NCI-H2196 treated with DMSO at 0.1 percent for 48 hours (cell line): Measurements from ENCODE around the gene ZNF106.

ENCODE experiments used
- DNase-seq: peaks from one replicate; lab custom pipeline; 2025; ENCODE audit not compliant: unreplicated experiment; lab: John Stamatoyannopoulos, UW

Gene ZNF106

DNA sequence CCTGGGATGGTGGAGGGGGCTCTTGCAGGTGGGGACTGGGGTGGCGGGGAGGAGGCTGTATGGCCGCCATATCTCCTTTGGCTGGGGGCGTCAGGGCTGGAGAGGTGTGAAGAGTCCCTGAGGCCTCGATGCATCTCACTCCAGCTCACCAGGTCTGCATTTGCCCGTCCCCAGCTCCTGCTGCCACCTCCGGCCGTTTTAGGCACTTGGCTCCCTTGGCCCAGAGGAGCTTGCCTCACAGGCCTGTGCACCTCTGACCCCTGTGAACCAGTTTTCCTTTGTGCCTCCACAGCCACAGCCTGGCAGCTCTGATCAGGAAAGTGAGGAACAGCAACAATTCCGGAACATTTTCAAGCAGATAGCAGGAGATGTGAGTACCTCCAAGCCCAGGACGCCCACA, 81.9 kb downstream of the ZNF106 start:
- DNase-seq: no peak

DNA sequence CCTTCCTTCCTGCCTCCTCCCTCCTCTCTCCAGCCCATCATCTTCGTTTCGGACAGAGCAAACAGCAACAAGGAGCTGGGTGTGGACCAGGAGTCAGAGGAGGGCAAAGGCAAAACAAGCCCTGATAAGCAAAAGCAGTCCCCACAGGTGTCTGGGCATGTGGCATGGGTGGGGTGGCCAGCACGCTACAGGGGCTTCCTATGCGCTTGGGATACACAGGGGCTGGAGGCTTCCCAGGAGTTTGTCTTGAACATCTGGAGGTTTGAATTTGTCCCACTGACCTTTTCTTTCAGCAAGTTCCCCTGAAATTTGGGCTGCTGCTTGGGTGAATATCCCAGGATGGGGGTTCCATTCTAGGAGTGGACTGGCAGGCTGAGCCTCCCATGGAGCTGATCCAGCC, 82.8 kb downstream of the ZNF106 start:
- DNase-seq: no peak

DNA sequence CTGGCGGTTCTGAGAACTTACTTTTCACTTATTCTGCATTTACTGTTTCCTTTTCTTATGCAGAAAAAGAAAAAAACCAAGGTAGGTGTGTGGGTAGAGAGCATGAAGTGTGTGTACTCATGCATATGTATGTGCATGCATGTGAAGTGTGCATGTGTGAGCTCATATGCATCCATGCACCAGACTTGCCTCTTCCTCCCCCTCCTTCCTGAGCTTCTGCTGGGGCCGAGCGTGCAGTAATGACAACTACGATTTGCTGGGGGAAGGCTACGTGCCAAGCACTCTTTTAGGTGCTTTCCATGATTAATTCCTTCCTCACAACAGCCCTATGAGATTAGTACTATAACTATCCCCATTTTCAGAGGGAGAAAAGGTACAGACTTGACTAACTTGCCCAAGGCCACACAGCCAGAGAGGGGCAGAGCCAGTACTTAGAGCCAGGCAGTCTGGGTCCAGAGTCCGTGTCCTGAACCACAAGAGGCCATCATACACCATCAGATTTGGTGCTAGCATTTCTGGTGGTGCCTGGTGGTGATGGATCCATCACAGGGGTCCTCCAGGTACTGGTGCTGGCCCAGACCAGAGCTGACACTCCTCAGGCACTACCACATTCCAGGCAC, 85.0 kb downstream of the ZNF106 start:
- DNase-seq: no peak

DNA sequence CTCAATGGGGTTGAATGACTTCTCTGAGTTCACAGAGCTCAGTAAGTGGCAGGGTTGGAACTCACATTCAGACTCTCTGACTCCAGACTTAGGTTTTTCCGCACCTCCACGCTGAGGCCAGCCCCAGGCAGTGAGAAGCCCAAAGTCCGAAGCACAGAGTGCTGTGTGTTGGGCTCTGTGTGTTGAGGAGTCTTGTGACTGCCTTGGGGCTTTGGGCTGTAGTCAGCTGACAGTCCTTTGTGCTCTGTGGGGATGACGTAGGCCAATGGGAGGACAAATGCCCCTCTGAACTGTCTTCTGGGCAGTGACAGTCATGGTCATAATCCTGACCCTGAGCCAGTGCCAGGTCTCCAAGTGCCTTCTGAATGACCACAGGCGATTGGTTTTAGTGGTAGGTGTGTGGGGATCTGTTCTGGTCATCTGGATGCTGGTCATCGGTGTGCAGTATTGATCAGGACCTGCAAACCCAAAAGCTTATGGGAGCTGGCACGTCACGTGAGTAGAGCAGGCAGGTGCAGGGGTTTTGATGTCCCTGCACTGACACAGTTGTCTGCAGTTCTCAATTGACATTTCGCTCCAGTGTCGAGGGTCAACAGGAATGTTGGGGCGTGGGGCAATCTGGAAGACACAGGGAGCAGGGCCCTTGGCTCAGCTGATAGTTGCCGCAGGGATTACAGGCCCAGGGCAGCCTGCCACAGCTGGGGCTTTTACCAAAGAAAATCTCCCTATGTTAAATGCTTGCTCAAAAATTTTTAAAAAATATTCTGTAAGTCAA, 86.3 kb downstream of the ZNF106 start:
- DNase-seq: no peak

DNA sequence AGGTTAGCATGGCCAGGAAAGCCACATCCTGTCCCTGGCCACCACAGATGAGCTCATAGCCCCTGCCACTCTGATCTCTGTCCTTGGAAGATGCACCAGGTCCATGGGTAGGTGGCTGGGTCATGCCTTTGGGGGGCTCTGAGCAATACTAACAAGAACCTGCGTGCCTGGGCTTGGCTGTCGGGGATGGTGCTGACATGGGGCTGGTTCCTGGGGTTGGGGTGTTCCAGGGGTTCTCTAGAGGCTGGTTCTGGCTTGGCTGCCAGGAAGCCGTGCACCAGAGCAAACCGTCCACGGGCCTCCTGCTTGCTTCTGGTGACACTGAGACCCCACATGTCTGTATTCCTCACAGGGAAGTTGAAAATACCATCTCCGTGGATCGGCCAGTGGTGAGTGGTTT, 87.6 kb downstream of the ZNF106 start:
- DNase-seq: no peak

DNA sequence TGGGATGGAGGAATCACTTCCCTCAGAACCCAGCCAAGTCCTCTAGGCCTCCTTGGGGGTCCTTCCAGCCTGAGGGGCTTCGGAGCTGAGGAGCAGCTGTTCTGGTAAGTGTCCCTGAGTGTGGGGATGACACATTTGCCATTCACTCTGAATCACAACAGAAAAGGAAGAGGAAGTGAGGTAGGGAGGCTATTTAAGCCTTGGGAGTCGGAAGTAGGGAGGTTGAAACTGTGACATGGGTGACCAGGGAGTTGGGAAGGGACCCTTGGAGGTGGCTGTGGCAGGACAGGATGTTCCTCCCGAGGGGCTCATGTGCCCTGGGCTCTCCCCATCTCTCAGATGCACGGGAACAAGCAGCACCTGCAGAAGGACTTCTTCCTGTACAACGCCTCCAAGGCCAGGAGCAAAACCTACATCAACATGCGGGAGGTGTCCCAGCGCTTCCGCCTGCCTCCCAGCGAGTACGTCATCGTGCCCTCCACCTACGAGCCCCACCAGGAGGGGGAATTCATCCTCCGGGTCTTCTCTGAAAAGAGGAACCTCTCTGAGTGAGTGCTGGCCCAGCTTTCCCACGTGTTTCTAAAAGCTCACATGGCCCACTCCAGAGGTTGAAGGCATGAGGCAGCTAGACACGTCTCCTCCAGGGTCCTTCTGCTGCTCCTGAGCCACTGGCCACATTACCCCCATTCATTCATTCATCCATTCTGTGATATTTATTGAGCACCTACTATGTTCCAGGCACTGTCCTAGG, 88.3 kb downstream of the ZNF106 start:
- DNase-seq: no peak

GRCh38 chr15:42401544-42402454, 89.1 kb downstream of the ZNF106 start:
- no peak for DNase-seq

DNA sequence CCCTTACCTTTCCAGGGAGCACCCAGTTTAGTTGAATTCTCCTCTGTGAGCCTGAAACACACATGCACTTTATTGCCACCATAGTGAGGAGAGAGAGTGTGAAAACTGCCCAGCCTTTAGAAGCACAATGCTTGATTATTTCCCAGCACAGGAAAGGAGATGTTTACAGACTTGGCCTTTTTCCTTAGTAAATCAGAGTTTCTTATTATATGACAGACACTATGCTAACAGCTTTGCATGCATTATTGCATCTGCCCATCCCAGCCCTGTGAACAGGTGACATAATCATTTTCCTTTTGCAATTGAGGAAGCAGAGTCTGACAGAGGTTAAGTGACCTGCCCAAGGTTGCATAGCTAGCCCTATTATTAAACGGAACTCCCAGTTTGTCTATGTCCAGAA, 95.1 kb downstream of the ZNF106 start:
- DNase-seq: no peak

DNA sequence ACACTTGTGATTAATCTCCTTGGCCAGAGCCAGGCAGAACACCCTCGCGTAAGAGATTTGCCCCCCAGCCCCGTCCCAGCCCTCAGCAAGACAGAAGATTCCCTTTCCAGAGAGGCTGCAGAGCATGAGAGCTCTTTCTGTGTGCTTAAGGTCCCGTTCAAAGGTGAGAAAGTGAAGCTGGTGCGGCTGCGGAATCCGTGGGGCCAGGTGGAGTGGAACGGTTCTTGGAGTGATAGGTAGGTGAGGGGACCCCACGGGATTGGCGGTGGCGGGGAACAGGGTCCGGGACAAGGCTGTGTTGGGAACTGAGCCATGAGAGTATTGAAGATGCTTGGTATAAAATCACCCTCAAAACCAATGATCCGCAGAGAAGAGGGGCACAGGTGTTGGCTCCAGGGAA, 96.8 kb downstream of the ZNF106 start:
- DNase-seq: no peak

DNA sequence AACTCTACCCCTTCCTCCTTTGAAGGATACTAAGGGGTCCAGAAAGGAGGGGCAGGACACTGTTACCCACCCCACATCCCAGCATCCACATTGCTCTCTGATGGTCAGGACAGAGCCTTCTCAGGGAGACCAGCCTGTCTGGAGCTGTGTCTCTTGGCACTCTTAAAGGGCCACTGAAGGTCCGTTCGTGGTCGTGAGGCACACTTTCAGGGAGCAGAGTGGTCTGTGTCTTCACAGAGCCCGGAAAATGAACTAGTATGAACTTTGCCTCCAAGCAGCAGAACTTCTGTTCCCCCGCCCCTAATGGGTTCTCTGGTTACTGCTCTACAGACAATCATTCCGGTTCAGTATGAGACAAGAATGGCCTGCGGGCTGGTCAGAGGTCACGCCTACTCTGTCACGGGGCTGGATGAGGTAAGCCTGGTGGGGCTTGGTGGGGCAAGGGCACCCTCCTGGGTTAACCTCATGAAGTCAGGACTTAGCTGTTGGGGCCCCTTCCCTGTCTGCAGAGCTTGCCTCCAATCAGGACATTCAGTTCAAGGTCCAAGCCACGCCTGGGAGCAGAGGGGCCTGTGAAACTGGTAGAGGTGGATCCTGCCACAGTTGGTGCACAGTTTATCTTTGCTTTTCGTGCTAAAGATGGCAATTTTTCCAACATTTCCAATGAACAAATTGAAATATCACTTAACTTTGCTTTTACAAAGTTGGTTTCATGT, 98.5 kb downstream of the ZNF106 start:
- no peak for DNase-seq

DNA sequence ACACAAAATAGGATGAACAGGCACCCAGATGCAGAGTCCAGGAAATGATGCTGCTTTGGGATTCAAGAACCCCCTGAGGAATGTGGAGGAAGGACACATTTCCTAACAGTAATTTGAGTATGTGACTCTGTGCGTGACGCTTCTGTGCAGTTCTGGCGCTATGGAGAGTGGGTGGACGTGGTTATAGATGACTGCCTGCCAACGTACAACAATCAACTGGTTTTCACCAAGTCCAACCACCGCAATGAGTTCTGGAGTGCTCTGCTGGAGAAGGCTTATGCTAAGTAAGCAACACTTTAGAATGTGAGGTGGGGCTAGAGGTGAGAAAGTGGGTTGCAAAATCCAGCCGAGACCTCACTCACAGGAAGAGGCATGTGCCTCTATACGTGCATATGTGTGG, 103.3 kb downstream of the ZNF106 start:
- DNase-seq: no peak

- DNase-seq: no peak
These were observed 104.8 kb downstream of the ZNF106 start for GRCh38 chr15:42385980-42386700.

DNA sequence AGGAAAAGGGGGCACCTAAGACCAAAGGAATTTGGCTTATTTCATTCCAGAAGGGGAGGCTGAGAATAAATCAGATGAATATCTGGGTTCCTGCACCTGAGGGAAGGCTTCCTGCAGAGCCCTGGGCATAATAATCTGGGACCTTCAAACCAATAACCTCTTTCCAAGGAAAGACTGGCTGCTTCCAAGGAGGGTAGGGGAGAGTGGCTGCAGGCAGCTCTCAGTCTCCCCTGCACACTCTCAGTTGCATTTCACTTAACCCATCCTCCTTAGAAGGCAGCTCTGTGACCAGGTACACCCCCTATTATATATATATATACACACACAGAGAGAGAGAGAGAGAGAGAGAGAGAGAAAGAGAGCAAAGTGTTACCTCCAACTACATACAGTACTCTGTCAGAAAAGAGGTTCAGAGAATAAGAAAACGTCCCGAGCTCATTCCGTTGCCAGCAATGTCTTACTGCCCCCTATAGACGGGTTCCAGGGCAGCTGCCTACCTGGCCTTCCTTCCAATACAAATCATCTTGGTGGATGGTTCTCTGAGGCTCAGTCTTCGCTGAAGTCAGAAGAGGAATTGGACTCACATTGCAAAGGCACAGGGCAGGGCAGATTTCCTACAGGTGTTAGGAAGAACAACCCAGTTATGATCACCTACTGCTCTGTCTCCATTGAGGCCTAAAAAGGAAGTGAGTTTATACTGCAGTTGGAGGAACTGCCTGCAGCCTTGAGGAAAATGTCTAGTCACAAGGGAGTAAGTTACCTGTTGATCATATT, 105.5 kb downstream of the ZNF106 start:
- no peak for DNase-seq

DNA sequence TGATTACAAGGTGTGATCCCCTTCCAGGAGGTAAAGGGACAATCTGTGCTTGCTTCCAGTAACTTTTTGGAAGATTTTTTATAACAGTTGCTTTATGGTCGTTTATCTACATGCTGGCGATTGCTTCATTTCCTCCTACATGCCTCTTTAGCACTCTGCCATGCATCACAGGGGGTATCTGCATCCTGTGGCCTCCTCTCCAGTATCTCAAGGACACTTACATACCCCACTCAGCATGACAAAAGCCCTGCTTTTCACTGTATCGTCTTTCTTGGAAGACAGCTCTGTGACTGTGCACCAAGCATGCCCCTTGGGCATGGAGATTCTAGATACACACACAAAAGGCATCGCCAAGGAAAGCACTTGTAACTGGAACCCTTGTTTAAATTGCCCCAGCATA, 106.3 kb downstream of the ZNF106 start:
- no peak for DNase-seq

GRCh38 chr15:42378011-42378410, 112.9 kb downstream of the ZNF106 start:
- DNase-seq: no peak

DNA sequence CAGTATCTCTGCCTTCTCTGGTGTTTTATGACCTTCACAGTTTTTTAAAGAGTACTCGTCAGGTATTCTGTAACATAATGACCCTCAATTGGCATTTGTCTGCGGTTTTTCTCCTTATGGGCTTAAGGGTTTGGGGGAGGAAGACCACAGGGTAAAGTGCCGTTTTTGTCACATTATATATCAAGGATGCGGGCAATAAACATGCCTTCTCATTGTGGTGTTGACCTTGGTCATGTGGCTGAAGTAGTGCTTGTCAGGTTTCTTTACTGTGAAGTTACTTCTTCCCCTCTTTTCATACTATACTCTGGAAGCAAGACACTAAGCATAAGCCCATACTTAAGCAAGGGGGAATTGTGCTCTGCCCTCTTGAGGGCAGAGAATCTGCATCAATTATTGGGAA, 115.0 kb downstream of the ZNF106 start:
- no peak for DNase-seq

DNA sequence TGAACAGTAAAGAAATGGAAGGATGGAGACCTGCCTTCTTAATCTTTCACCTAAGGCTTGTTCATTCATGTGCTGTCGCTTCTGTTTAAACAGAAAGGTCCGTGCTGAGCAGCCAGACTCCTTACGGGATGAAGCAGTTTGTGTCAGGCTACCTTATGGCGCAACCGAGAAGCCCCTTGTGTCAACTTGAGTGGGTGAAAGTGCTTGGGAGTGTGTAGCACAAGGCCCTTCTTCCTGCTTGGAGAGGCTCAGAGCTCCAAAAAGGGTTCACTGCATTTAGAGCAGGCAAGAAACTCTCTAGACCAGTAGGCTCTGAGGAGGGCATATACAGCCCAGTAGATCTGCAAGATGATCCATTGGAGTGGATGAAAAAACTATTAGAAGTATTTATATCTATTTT, 115.7 kb downstream of the ZNF106 start:
- DNase-seq: no peak

- no peak for DNase-seq
These were observed 116.1 kb downstream of the ZNF106 start for GRCh38 chr15:42374810-42375209.

DNA sequence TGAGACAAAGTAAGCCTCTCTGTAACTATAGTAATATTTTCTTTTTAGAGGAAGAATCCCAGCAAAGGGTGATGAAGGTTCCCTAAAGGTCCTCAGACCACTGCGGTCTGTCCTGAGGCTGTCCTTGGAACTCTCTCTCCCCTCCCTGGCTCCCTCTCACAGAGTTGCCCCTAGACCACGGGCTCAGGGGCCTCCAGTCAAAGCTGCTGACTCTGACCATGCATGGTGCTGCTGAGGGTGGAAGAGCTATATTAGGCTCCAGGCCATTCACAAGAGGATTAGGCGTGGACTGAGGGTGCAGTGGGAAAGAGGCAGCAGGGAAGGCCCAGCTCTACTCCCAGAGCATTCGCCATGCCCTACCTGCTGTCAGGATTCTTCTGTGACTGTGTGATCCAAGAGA, 117.0 kb downstream of the ZNF106 start:
- DNase-seq: no peak
